ENCODE results near the gene COA6.
A peak's percentile ranks its signal among the peaks of the same experiment; 100 is the strongest.

The COA6 gene

GRCh38 chr1:234325878-234326496, 47.3 kb upstream of the COA6 start:
- no peak for ATAC-seq

GRCh38 chr1:234326497-234327366, 46.5 kb upstream of the COA6 start:
- peak; percentile 91 for ATAC-seq
- TF ChIP-seq PPARA (CRISPR knock-in tag; IDR thresholded peaks at IDR 0.05; ENCODE audit: borderline replicate concordance) (no peak), PATZ1 (CRISPR knock-in tag; IDR thresholded peaks at IDR 0.05; ENCODE audit: borderline replicate concordance) (no peak), BACH2 (CRISPR knock-in tag; IDR thresholded peaks at IDR 0.05; ENCODE audit: borderline replicate concordance) (no peak), ISL1 (CRISPR knock-in tag; IDR thresholded peaks at IDR 0.05) (no peak)

More at GRCh38 chr1:234325878-234326496, 47.3 kb upstream of the COA6 start:
- TF ChIP-seq GLIS3 (CRISPR knock-in tag; IDR thresholded peaks at IDR 0.05) (no peak), ZNF70 (CRISPR knock-in tag; IDR thresholded peaks at IDR 0.05) (no peak), PPARA (CRISPR knock-in tag; IDR thresholded peaks at IDR 0.05; ENCODE audit: borderline replicate concordance) (no peak), TSHZ2 (CRISPR knock-in tag; IDR thresholded peaks at IDR 0.05) (no peak), PATZ1 (CRISPR knock-in tag; IDR thresholded peaks at IDR 0.05; ENCODE audit: borderline replicate concordance) (no peak), CSRNP3 (CRISPR knock-in tag; IDR thresholded peaks at IDR 0.05) (no peak), ZFP30 (CRISPR knock-in tag; IDR thresholded peaks at IDR 0.05) (no peak), ISL1 (CRISPR knock-in tag; IDR thresholded peaks at IDR 0.05) (no peak), ZNF8 (CRISPR knock-in tag; IDR thresholded peaks at IDR 0.05) (no peak), RARB (CRISPR knock-in tag; IDR thresholded peaks at IDR 0.05) (no peak), ZNF565 (CRISPR knock-in tag; conservative IDR thresholded peaks at IDR 0.05; ENCODE audit: low read depth) (no peak), ZC3H10 (CRISPR knock-in tag; IDR thresholded peaks at IDR 0.05) (no peak)

- TF ChIP-seq CREB5 (CRISPR knock-in tag; IDR thresholded peaks at IDR 0.05; ENCODE audit: low read depth) (no peak), ZNF8 (CRISPR knock-in tag; IDR thresholded peaks at IDR 0.05) (no peak), TCF4 (CRISPR knock-in tag; IDR thresholded peaks at IDR 0.05; ENCODE audit: borderline replicate concordance) (no peak), SNAI2 (CRISPR knock-in tag; IDR thresholded peaks at IDR 0.05) (no peak), GLIS3 (CRISPR knock-in tag; IDR thresholded peaks at IDR 0.05) (no peak), OSR1 (CRISPR knock-in tag; IDR thresholded peaks at IDR 0.05) (no peak), ARNTL (CRISPR knock-in tag; IDR thresholded peaks at IDR 0.05; ENCODE audit: borderline replicate concordance, low read depth) (no peak), ISL1 (CRISPR knock-in tag; IDR thresholded peaks at IDR 0.05) (no peak), ZFP30 (CRISPR knock-in tag; IDR thresholded peaks at IDR 0.05) (no peak), PATZ1 (CRISPR knock-in tag; IDR thresholded peaks at IDR 0.05; ENCODE audit: borderline replicate concordance) (no peak), ZNF70 (CRISPR knock-in tag; IDR thresholded peaks at IDR 0.05) (no peak), CSRNP3 (CRISPR knock-in tag; IDR thresholded peaks at IDR 0.05) (no peak), RARB (CRISPR knock-in tag; IDR thresholded peaks at IDR 0.05) (no peak), CSDC2 (CRISPR knock-in tag; IDR thresholded peaks at IDR 0.05) (no peak), PPARA (CRISPR knock-in tag; IDR thresholded peaks at IDR 0.05; ENCODE audit: borderline replicate concordance) (no peak)
Observed at GRCh38 chr1:234327577-234328164, 45.6 kb upstream of the COA6 start.

More at GRCh38 chr1:234327577-234328164, 45.6 kb upstream of the COA6 start:
- ATAC-seq, result no peak
